Measurements from ENCODE around the gene TAS2R7.
"Not testable (repeated sequence)": the region's sequence is repeated elsewhere in the genome, so short reads cannot be mapped to it uniquely, and the experiment has no call there.

Gene TAS2R7

GRCh38 chr12:10826258-10826657 is 23.8 kb upstream of the TAS2R7 start, which contains the start of gene TAS2R10:
TSS of gene TAS2R10 (minus strand) at chr12:10826358. CDS start at chr12:10826269, 89 bp downstream.
- TF ChIP-seq ZFX (IDR thresholded peaks at IDR 0.05) (no peak), CTCF (conservative IDR thresholded peaks at IDR 0.05) (no peak)

DNA sequence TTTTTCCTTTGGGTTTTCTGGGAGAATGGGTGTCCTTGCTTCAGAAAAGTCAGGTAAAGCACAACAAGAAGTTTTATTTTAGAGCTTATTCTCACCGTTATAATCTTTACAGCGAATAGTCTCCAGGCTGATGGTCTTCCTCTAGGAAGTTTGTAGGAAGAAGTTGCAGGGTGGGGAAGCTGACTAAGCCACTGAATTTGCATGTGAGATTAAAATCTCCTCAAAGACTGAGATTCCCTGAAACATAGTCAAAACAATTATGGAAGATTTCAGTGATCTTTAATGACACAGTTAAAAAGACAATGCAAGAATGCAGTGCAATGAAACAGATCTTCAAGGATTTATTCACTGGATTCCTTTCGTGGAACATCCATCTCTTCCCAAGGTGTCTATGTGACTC is 22.5 kb upstream of the TAS2R7 start:
- no peak overlapping the region for H3K27ac ChIP-seq
- TF ChIP-seq ZFX (IDR thresholded peaks at IDR 0.05) (no peak), CTCF (conservative IDR thresholded peaks at IDR 0.05) (no peak)

More at GRCh38 chr12:10826258-10826657, 23.8 kb upstream of the TAS2R7 start, which contains the start of gene TAS2R10:
- no peak within 1 kb of the TSS for H3K27ac ChIP-seq

- TF ChIP-seq ZFX (IDR thresholded peaks at IDR 0.05) = no peak
- TF ChIP-seq CTCF (conservative IDR thresholded peaks at IDR 0.05) = no peak
- no peak overlapping the region for H3K27ac ChIP-seq
Observed at GRCh38 chr12:10811883-10812536, 9.6 kb upstream of the TAS2R7 start.

- no peak for TF ChIP-seq CTCF (conservative IDR thresholded peaks at IDR 0.05)
- no peak for TF ChIP-seq ZFX (IDR thresholded peaks at IDR 0.05)
Observed at GRCh38 chr12:10810068-10810467, 7.6 kb upstream of the TAS2R7 start, which contains the start of gene TAS2R9. TSS of gene TAS2R9 (minus strand) at chr12:10810168. CDS start at chr12:10810075, 93 bp downstream.

DNA sequence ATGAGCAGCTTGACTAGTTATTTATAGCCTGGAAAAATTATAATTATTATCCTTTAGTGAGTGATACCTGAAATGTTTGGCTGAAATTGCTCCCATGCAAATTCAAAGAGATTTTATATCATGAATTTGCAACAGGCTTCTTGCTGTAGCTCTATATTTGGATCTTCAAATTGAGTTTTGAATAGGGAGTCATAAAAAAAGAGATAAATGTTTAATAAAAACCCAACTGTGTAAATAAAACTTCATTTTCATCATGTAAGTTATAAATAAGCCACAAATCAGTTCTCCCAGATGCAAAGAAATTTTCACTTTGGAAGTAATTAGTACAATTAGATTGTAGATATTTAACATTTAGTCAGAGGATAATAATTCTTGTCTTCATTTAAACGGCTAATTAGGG is 4.8 kb upstream of the TAS2R7 start, which contains the start of gene TAS2R8:
TAS2R8 (minus strand) TSS at position 101 of the 400 bp plus-strand sequence. CDS start 306 bp downstream, outside the sequence.
- no peak for TF ChIP-seq ZFX (IDR thresholded peaks at IDR 0.05)
- TF ChIP-seq CTCF (conservative IDR thresholded peaks at IDR 0.05) = no peak
- H3K27ac ChIP-seq = no peak within 1 kb of the TSS

More at GRCh38 chr12:10810068-10810467, 7.6 kb upstream of the TAS2R7 start, which contains the start of gene TAS2R9:
- H3K27ac ChIP-seq = no peak within 1 kb of the TSS

- no peak overlapping the region for H3K27ac ChIP-seq
- TF ChIP-seq CTCF (conservative IDR thresholded peaks at IDR 0.05) (no peak), ZFX (IDR thresholded peaks at IDR 0.05) (no peak)
Observed at GRCh38 chr12:10801741-10802140, 686 bp downstream of the TAS2R7 start.

GRCh38 chr12:10794222-10794621 is 8.2 kb downstream of the TAS2R7 start:
- TF ChIP-seq ZFX (IDR thresholded peaks at IDR 0.05) (no peak), CTCF (conservative IDR thresholded peaks at IDR 0.05) (no peak)

DNA sequence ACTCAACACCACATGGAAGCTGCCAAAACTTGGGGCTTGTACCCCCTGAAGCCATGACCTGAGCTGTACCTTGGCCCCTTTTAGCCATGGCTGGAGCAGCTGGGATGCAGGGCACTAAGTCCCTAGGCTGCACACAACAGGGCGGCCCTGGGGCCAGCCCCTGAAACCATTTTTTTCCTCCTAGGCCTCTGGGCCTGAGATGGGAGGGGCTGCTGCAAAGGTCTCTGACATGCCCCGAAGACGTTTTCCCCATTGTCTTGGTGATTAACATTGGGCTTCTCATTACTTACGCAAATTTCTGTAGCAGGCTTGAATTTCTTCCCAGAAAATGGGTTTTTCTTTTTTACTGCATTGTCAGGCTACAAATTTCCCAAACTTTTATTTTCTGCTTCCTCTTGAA is 10.7 kb downstream of the TAS2R7 start:
- H3K27ac ChIP-seq = not testable (repeated sequence)

More at GRCh38 chr12:10794222-10794621, 8.2 kb downstream of the TAS2R7 start:
- no peak overlapping the region for H3K27ac ChIP-seq
